GM12878 (cell line): Measurements from ENCODE around the gene FGF14. TPM values are rescaled to one million over a fixed set of nuclear protein-coding genes. Genes with fewer than 3 reads are reported as not detected.

ENCODE experiments used
- ATAC-seq: fragments of 200-7000 bp; cut with Tn5 transposase; 3 replicates; pipeline ENCODE4 v1.9.1; 2020; ENCODE audit warnings: mild to moderate bottlenecking, moderate library complexity
- BruUV-seq: library from RNA; stranded (reverse); fragments of 400-500 nt; replicated peaks from 2 replicates; lab custom pipeline; 2021; lab: Mats Ljungman, UMichigan
- CTCF ChIA-PET: fragments of 300-600 bp; sonication (Branson Sonifier 250); formaldehyde crosslinking; extraction: SDS; loops from one replicate; lab custom pipeline; 2021; ENCODE audit warnings: inconsistent platforms; lab: Yijun Ruan, JAX
- POLR2A ChIA-PET: fragments of 350-600 bp; formaldehyde crosslinking; extraction: SDS; loops from one replicate; lab custom pipeline; 2021; ENCODE audit warnings: inconsistent platforms; lab: Charles Lee
- RAD21 ChIA-PET: fragments of 300-600 bp; sonication (Branson Sonifier 250); formaldehyde crosslinking; loops from one replicate; lab custom pipeline; 2023; ENCODE audit warnings: antibody characterized with exemption; ENCODE audit not compliant: unreplicated experiment; lab: Charles Lee
- SMC1A ChIA-PET: fragments of 300-600 bp; sonication (Branson Sonifier 250); formaldehyde crosslinking; loops from one replicate; lab custom pipeline; 2023; ENCODE audit not compliant: unreplicated experiment, uncharacterized antibody; lab: Charles Lee
- DNase-seq: peaks from one replicate; pipeline ENCODE4 v3.0.0-alpha.2; 2011; ENCODE audit warnings: low read depth, low spot score
- FAIRE-seq: peaks from 3 replicates; lab custom pipeline; 2011; peaks lifted over from hg19 to GRCh38; lab: Jason Lieb, UNC
- H2AFZ ChIP-seq: 2 replicates; pipeline ENCODE4 v1.6.0; 2011; ENCODE audit warnings: low read depth, low read length, control low read depth; ENCODE audit not compliant: control insufficient read depth
- H3K27ac ChIP-seq: 2 replicates; pipeline ENCODE4 v1.5.1; 2011; ENCODE audit warnings: control low read depth; ENCODE audit not compliant: control insufficient read depth, insufficient read depth
- H3K27me3 ChIP-seq, 2 experiments: replicated peaks in 1 of 2; 2 replicates each; pipeline versions ENCODE4 v1.6.0 to v1.6.1; 2011; ENCODE audit warnings: low read length in 1 of 2; ENCODE audit not compliant: control insufficient read depth in 2 of 2, insufficient read depth in 2 of 2
- H3K36me3 ChIP-seq, 2 experiments: 2 replicates each; pipeline ENCODE4 v1.5.1; 2011; ENCODE audit warnings: low read length in 1 of 2; ENCODE audit not compliant: control insufficient read depth in 2 of 2, insufficient read depth in 2 of 2
- H3K4me1 ChIP-seq: 2 replicates; pipeline ENCODE4 v1.6.1; 2011; ENCODE audit warnings: mild to moderate bottlenecking, low read length, moderate library complexity, mixed read lengths; ENCODE audit not compliant: control insufficient read depth, insufficient read depth
- H3K4me2 ChIP-seq: 2 replicates; pipeline ENCODE4 v1.6.0; 2011; ENCODE audit warnings: control low read depth; ENCODE audit not compliant: control insufficient read depth, insufficient read depth
- H3K4me3 ChIP-seq: fragments of 200-600 bp; sonication (generic); 2 replicates; pipeline ENCODE4 v1.5.1; 2016
- H3K79me2 ChIP-seq: 2 replicates; pipeline ENCODE4 v1.6.0; 2011; ENCODE audit warnings: low read length; ENCODE audit not compliant: control insufficient read depth, insufficient read depth
- H3K9ac ChIP-seq: 2 replicates; pipeline ENCODE4 v1.8.0; 2011; ENCODE audit warnings: low read length, control low read depth, mixed read lengths; ENCODE audit not compliant: control insufficient read depth, insufficient read depth
- H3K9me3 ChIP-seq: replicated peaks from 3 replicates; pipeline ENCODE4 v1.5.1; 2011; ENCODE audit warnings: mild to moderate bottlenecking, low read length; ENCODE audit not compliant: control insufficient read depth, insufficient read depth
- H4K20me1 ChIP-seq: 2 replicates; pipeline ENCODE4 v1.6.0; 2011; ENCODE audit not compliant: control insufficient read depth, insufficient read depth
- BCL11A ChIP-seq: IDR thresholded peaks from 2 replicates; pipeline ENCODE4 v1.6.1; 2011; ENCODE audit warnings: low read depth, low read length
- CREM ChIP-seq: IDR thresholded peaks from 2 replicates; pipeline ENCODE4 v1.6.1; 2014; ENCODE audit warnings: antibody characterized with exemption, low read depth
- DPF2 ChIP-seq: fragments of 450-650 bp; IDR thresholded peaks from 2 replicates; pipeline ENCODE4 v1.6.1; 2017; ENCODE audit warnings: mild to moderate bottlenecking
- EED ChIP-seq: sonication (generic); IDR thresholded peaks from 2 replicates; pipeline ENCODE4 v1.6.1; 2016; ENCODE audit warnings: antibody characterized with exemption, low read depth
- FOXK2 ChIP-seq: fragments of 450-650 bp; IDR thresholded peaks from 2 replicates; pipeline ENCODE4 v1.6.1; 2017; ENCODE audit warnings: mild to moderate bottlenecking, moderate library complexity
- LARP7 ChIP-seq: fragments of 450-650 bp; IDR thresholded peaks from 2 replicates; pipeline ENCODE4 v1.6.1; 2017; ENCODE audit warnings: mild to moderate bottlenecking
- SPI1 ChIP-seq: IDR thresholded peaks from 2 replicates; pipeline ENCODE4 v1.6.1; 2011; ENCODE audit warnings: low read depth, mild to moderate bottlenecking, low read length, moderate library complexity, borderline replicate concordance; ENCODE audit not compliant: insufficient read depth
- YBX1 ChIP-seq: fragments of 450-650 bp; IDR thresholded peaks from 2 replicates; pipeline ENCODE4 v1.6.1; 2016; ENCODE audit warnings: antibody characterized with exemption
- ZNF24 ChIP-seq: fragments of 450-650 bp; IDR thresholded peaks from 2 replicates; pipeline ENCODE4 v1.6.1; 2017; ENCODE audit warnings: antibody characterized with exemption, mild to moderate bottlenecking
- WGBS: methylation state at CpG from one replicate; pipeline ENCODE4 v1.1.6; 2016; ENCODE audit warnings: low lambda C conversion rate; ENCODE audit not compliant: insufficient replicate concordance, insufficient coverage; ENCODE audit errors: missing lambda C conversion rate; 5-methylcytosine and 5-hydroxymethylcytosine counted together
- in situ Hi-C: fragments of 300-500 bp; cut with MboI; formaldehyde crosslinking; loops from 9 replicates; pipeline ENCODE4 v1.14.3; 2018; ENCODE audit warnings: mixed read lengths
- intact Hi-C: fragments of 100-400 bp; cut with micrococcal nuclease; formaldehyde crosslinking; loops from one replicate; pipeline ENCODE4 v1.14.2; 2022; ENCODE audit not compliant: unreplicated experiment
- polyA plus RNA-seq, 11 experiments: library from polyadenylated mRNA; depleted of rRNA in 4 of 11; unstranded in 6 of 11; stranded (reverse) in 5 of 11; fragments of >200 nt; fragmentation: Nextera tagmentation in 4 of 11; fragmentation: Illumina TruSeq in 1 of 11; extraction: Ambion mirVana in 4 of 11; extraction: Trizol in 1 of 11; gene quantifications; 1 replicate in 1 of 11; 2 replicates in 10 of 11; pipeline versions ENCODE4 v1.2.1 to v1.2.3, GENCODE V29; 2011 to 2016; ENCODE audit warnings: inconsistent platforms in 2 of 11, missing spikeins in 2 of 11, low read depth in 1 of 11
- total RNA-seq, 4 experiments: library from RNA; depleted of rRNA in 3 of 4; stranded (reverse); fragments of >200 nt in 3 of 4; fragmentation: Illumina TruSeq in 1 of 4; extraction: Trizol in 1 of 4; gene quantifications; 2 replicates each; pipeline versions ENCODE4 v1.2.1 to v1.2.3, GENCODE V29; 2013 to 2021
- TF ChIP-seq, protein P1 (sequence below): IDR thresholded peaks from 2 replicates; pipeline ENCODE4 v1.6.1; 2012; ENCODE audit warnings: low read depth, low read length, improper control_type of control experiment
- TF ChIP-seq, protein P2 (sequence below): IDR thresholded peaks from 2 replicates; pipeline ENCODE4 v1.6.1; 2012; ENCODE audit warnings: mild to moderate bottlenecking, low read depth, low read length
- TF ChIP-seq, protein P3 (sequence below): IDR thresholded peaks from 2 replicates; pipeline ENCODE4 v1.6.1; 2011; ENCODE audit warnings: mild to moderate bottlenecking, low read depth, low read length, moderate library complexity; ENCODE audit not compliant: insufficient replicate concordance
- TF ChIP-seq, protein P4 (sequence below): fragments of 450-650 bp; IDR thresholded peaks from 2 replicates; pipeline ENCODE4 v1.6.1; 2014; ENCODE audit warnings: mild to moderate bottlenecking
- TF ChIP-seq, protein P5 (sequence below): fragments of 150-350 bp; IDR thresholded peaks from 2 replicates; pipeline ENCODE4 v1.6.1; 2016; ENCODE audit warnings: low read depth, low read length

The FGF14 gene
- total and polyA plus RNA-seq, 10 of the 15 experiments (the other 5 are each of a cell fraction or from before 2014, with no cell fraction given), result under 0.01 to 0.44 (median 0.04) TPM

DNA sequence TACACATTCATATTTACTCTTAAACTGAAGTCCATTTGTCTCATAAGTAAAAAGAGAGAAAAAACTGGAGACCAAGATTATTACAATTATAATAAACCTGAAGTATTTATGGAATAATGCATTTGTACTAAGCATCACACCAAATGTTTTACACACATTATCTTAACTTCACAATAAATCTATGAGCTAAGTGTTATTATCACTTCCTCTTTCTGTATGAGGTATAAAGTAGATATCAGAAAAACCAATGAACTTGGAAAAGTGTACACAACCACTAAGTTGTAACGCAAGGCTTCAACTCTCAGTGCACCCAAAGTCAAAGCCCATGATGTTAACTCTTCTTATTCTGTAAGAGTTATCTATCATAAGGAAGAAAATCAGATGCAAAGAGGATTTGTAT lies 274.7 kb downstream of the FGF14 start (continued):
- TF ChIP-seq EED, result no peak
- TF ChIP-seq, protein P1, sequence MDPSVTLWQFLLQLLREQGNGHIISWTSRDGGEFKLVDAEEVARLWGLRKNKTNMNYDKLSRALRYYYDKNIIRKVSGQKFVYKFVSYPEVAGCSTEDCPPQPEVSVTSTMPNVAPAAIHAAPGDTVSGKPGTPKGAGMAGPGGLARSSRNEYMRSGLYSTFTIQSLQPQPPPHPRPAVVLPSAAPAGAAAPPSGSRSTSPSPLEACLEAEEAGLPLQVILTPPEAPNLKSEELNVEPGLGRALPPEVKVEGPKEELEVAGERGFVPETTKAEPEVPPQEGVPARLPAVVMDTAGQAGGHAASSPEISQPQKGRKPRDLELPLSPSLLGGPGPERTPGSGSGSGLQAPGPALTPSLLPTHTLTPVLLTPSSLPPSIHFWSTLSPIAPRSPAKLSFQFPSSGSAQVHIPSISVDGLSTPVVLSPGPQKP, result no peak
- TF ChIP-seq SPI1, result peak; percentile 52; the same call in 1 of the 2 replicates
- no peak for TF ChIP-seq CREM
- TF ChIP-seq, all 136 proteins: peak for 2

DNA sequence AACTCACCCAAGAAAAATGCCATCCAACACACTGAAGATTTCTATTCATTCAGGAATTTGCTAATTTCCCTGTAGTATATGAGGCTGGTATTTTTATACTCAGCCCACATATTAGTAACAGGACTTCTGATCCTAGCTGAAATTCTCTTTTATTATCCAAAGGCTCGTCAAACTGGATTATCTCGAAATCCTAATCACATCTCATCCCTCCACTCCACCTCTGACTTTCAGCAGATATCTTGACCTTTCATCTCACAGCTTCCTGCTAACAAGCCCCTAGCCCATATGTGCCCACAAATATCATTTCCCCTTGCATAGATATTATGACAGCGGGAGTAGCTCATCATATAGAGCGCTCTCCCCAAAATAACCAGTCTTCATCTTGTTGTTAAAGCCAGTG lies 279.7 kb downstream of the FGF14 start:
- Histone ChIP-seq H3K9me3 (no peaks in the 10 kb centered on the region), H3K4me3 (no peak overlapping the region), H3K27ac (no peak overlapping the region), H3K36me3 (no peaks in the 10 kb centered on the region), H3K4me2 (no peak overlapping the region), H2AFZ (no peak overlapping the region), H3K27me3 (peaks cover 0 to 2% of the 10 kb centered on the region in 2 experiments; a peak in 1 of 4 replicates), H3K4me1 (no peaks in the 10 kb centered on the region), H4K20me1 (no peaks in the 10 kb centered on the region), H3K79me2 (no peaks in the 10 kb centered on the region), H3K9ac (no peak overlapping the region)
- SMC1A ChIA-PET, result no interaction called here
- 38% methylated on average over 4 of the region's 4 CpGs for WGBS
- RAD21 ChIA-PET, result no interaction called here
- POLR2A ChIA-PET, result no interaction called here
- in situ Hi-C loops (no loop called here), intact Hi-C loops (no loop called here)
- no peak for DNase-seq
- CTCF ChIA-PET, result no interaction called here
- no peak for FAIRE-seq
- no TSS peak for BruUV-seq
- ATAC-seq, result no peak
- TF ChIP-seq ZNF24, result no peak
- TF ChIP-seq, protein P2, sequence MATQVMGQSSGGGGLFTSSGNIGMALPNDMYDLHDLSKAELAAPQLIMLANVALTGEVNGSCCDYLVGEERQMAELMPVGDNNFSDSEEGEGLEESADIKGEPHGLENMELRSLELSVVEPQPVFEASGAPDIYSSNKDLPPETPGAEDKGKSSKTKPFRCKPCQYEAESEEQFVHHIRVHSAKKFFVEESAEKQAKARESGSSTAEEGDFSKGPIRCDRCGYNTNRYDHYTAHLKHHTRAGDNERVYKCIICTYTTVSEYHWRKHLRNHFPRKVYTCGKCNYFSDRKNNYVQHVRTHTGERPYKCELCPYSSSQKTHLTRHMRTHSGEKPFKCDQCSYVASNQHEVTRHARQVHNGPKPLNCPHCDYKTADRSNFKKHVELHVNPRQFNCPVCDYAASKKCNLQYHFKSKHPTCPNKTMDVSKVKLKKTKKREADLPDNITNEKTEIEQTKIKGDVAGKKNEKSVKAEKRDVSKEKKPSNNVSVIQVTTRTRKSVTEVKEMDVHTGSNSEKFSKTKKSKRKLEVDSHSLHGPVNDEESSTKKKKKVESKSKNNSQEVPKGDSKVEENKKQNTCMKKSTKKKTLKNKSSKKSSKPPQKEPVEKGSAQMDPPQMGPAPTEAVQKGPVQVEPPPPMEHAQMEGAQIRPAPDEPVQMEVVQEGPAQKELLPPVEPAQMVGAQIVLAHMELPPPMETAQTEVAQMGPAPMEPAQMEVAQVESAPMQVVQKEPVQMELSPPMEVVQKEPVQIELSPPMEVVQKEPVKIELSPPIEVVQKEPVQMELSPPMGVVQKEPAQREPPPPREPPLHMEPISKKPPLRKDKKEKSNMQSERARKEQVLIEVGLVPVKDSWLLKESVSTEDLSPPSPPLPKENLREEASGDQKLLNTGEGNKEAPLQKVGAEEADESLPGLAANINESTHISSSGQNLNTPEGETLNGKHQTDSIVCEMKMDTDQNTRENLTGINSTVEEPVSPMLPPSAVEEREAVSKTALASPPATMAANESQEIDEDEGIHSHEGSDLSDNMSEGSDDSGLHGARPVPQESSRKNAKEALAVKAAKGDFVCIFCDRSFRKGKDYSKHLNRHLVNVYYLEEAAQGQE, result no peak
- TF ChIP-seq, protein P3, sequence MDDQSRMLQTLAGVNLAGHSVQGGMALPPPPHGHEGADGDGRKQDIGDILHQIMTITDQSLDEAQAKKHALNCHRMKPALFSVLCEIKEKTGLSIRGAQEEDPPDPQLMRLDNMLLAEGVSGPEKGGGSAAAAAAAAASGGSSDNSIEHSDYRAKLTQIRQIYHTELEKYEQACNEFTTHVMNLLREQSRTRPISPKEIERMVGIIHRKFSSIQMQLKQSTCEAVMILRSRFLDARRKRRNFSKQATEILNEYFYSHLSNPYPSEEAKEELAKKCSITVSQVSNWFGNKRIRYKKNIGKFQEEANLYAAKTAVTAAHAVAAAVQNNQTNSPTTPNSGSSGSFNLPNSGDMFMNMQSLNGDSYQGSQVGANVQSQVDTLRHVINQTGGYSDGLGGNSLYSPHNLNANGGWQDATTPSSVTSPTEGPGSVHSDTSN, result no peak
- no peak for TF ChIP-seq FOXK2
- TF ChIP-seq, protein P4, sequence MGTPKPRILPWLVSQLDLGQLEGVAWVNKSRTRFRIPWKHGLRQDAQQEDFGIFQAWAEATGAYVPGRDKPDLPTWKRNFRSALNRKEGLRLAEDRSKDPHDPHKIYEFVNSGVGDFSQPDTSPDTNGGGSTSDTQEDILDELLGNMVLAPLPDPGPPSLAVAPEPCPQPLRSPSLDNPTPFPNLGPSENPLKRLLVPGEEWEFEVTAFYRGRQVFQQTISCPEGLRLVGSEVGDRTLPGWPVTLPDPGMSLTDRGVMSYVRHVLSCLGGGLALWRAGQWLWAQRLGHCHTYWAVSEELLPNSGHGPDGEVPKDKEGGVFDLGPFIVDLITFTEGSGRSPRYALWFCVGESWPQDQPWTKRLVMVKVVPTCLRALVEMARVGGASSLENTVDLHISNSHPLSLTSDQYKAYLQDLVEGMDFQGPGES, result no peak
- TF ChIP-seq YBX1, result no peak
- TF ChIP-seq DPF2, result no peak
- TF ChIP-seq LARP7, result no peak
- TF ChIP-seq, protein P5, sequence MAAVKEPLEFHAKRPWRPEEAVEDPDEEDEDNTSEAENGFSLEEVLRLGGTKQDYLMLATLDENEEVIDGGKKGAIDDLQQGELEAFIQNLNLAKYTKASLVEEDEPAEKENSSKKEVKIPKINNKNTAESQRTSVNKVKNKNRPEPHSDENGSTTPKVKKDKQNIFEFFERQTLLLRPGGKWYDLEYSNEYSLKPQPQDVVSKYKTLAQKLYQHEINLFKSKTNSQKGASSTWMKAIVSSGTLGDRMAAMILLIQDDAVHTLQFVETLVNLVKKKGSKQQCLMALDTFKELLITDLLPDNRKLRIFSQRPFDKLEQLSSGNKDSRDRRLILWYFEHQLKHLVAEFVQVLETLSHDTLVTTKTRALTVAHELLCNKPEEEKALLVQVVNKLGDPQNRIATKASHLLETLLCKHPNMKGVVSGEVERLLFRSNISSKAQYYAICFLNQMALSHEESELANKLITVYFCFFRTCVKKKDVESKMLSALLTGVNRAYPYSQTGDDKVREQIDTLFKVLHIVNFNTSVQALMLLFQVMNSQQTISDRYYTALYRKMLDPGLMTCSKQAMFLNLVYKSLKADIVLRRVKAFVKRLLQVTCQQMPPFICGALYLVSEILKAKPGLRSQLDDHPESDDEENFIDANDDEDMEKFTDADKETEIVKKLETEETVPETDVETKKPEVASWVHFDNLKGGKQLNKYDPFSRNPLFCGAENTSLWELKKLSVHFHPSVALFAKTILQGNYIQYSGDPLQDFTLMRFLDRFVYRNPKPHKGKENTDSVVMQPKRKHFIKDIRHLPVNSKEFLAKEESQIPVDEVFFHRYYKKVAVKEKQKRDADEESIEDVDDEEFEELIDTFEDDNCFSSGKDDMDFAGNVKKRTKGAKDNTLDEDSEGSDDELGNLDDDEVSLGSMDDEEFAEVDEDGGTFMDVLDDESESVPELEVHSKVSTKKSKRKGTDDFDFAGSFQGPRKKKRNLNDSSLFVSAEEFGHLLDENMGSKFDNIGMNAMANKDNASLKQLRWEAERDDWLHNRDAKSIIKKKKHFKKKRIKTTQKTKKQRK, result no peak
- TF ChIP-seq BCL11A, result no peak
